ENCODE results near the gene FANK1. TPM values are rescaled to one million over a fixed set of nuclear protein-coding genes. Genes with fewer than 3 reads are reported as not detected.

FANK1 gene
- polyA plus RNA-seq, 1 of the 3 experiments (the other 2 are of a cell fraction), result 12.3 TPM

- Histone ChIP-seq H3K9ac (no peak overlapping the region), H2AFZ (ENCODE audit: low read depth) (no peak overlapping the region), H3K9me2 (no peaks in the 10 kb centered on the region), H4K20me1 (ENCODE audit: insufficient read depth) (no peaks in the 10 kb centered on the region), H3K4me2 (no peak overlapping the region), H3K4me1 (ENCODE audit: control insufficient read depth in 1 of 2, insufficient read depth in 2 of 2, low read depth in 1 of 2, low read length in 1 of 2) (peaks cover 0 to 6% of the 10 kb centered on the region in 2 experiments; a peak in 1 of 4 replicates), H3K27me3 (ENCODE audit: insufficient read depth) (no peaks in the 10 kb centered on the region), H3F3A (replicated peaks; ENCODE audit: insufficient read depth) (no peaks in the 10 kb centered on the region), H3K27ac (ENCODE audit: low read depth in 2 of 2, low read length in 1 of 2) (no peak overlapping the region), H3K36me3 (replicated peaks in 1 of 2; ENCODE audit: control insufficient read depth in 1 of 2, insufficient read depth in 2 of 2, low read length in 1 of 2) (peaks cover 0 to 9% of the 10 kb centered on the region in 2 experiments), H3K4me3 (ENCODE audit: low read depth in 2 of 2, low read length in 1 of 2) (no peak overlapping the region), H3K9me3 (peaks cover 5% of the 10 kb centered on the region), H3K79me2 (ENCODE audit: insufficient read depth) (no peaks in the 10 kb centered on the region)
- TF ChIP-seq TEAD4 (IDR thresholded peaks at IDR 0.05; ENCODE audit: borderline replicate concordance, insufficient read depth), result no peak
- no peak for TF ChIP-seq POLR2AphosphoS5 (IDR thresholded peaks at IDR 0.05; ENCODE audit: low read depth, low read length)
- no peak for TF ChIP-seq REST (IDR thresholded peaks at IDR 0.05; ENCODE audit: low read depth, low read length)
- no peak for TF ChIP-seq MXI1 (IDR thresholded peaks at IDR 0.05; ENCODE audit: low read depth, low read length)
- no peak for TF ChIP-seq RCOR1 (IDR thresholded peaks at IDR 0.05; ENCODE audit: low read length)
- TF ChIP-seq SMC3 (IDR thresholded peaks at IDR 0.05; ENCODE audit: low read depth, low read length), result no peak
- no peak for TF ChIP-seq CHD2 (IDR thresholded peaks at IDR 0.05; ENCODE audit: low read length, partially characterized antibody)
- no peak for DNase-seq
- 100% methylated on average over 4 of the region's 5 CpGs for WGBS (ENCODE audit: low lambda C conversion rate)
- POLR2A ChIA-PET, result no interaction called here
- CTCF ChIA-PET, result no interaction called here
Measured at GRCh38 chr10:126006264-126006663, 109.9 kb downstream of the FANK1 start.

GRCh38 chr10:126006906-126007305, 110.5 kb downstream of the FANK1 start:
- no peak for TF ChIP-seq EZH2phosphoT487 (IDR thresholded peaks at IDR 0.05; ENCODE audit: borderline replicate concordance, low read depth)
- no peak for TF ChIP-seq YY1 (IDR thresholded peaks at IDR 0.05; ENCODE audit: low read depth)
- no peak for TF ChIP-seq IRF3 (IDR thresholded peaks at IDR 0.05; ENCODE audit: low read depth, low read length)
- no peak for TF ChIP-seq NFIC (IDR thresholded peaks at IDR 0.05; ENCODE audit: borderline replicate concordance)
- TF ChIP-seq CHD2 (IDR thresholded peaks at IDR 0.05; ENCODE audit: low read length, partially characterized antibody), result no peak
- TF ChIP-seq PBX3 (IDR thresholded peaks at IDR 0.05), result no peak
- no peak for TF ChIP-seq ZBTB33 (IDR thresholded peaks at IDR 0.05; ENCODE audit: borderline replicate concordance, low read depth)
- H3K27ac ChIP-seq (ENCODE audit: low read depth in 2 of 2, low read length in 1 of 2), result no peak overlapping the region
- H3F3A ChIP-seq (replicated peaks; ENCODE audit: insufficient read depth), result no peaks in the 10 kb centered on the region
- 89% methylated on average over 2 of the region's 2 CpGs for WGBS (ENCODE audit: low lambda C conversion rate)
- H4K20me1 ChIP-seq (ENCODE audit: insufficient read depth), result no peaks in the 10 kb centered on the region
- H3K9me3 ChIP-seq, result peaks cover 5% of the 10 kb centered on the region
- H3K4me3 ChIP-seq (ENCODE audit: low read depth in 2 of 2, low read length in 1 of 2), result no peak overlapping the region
- H3K79me2 ChIP-seq (ENCODE audit: insufficient read depth), result no peaks in the 10 kb centered on the region
- CTCF ChIA-PET, result no interaction called here
- no peak overlapping the region for H3K9ac ChIP-seq
- POLR2A ChIA-PET, result no interaction called here
- H2AFZ ChIP-seq (ENCODE audit: low read depth), result no peak overlapping the region
- H3K4me1 ChIP-seq (ENCODE audit: control insufficient read depth in 1 of 2, insufficient read depth in 2 of 2, low read depth in 1 of 2, low read length in 1 of 2), result peaks cover 0 to 5% of the 10 kb centered on the region in 2 experiments; a peak in 1 of 4 replicates
- DNase-seq, result no peak
- no peaks in the 10 kb centered on the region for H3K9me2 ChIP-seq
- H3K27me3 ChIP-seq (ENCODE audit: insufficient read depth), result no peaks in the 10 kb centered on the region
- no peak overlapping the region for H3K4me2 ChIP-seq
- peaks cover 0 to 9% of the 10 kb centered on the region in 2 experiments for H3K36me3 ChIP-seq (replicated peaks in 1 of 2; ENCODE audit: control insufficient read depth in 1 of 2, insufficient read depth in 2 of 2, low read length in 1 of 2)

Data from SK-N-SH (cell line).